Left cardiac atrium (tissue), 4 donors: Measurements from ENCODE around the gene CELF2. TPM values are rescaled to one million over a fixed set of nuclear protein-coding genes. Genes with fewer than 3 reads are reported as not detected.
"Not testable (repeated sequence)": the region's sequence is repeated elsewhere in the genome, so short reads cannot be mapped to it uniquely, and the experiment has no call there.

Experiments used
- ATAC-seq, 2 donors: fragments of 200-7000 bp; cut with Tn5 transposase; one replicate each; pipeline ENCODE4 v1.9.1; 2020; ENCODE audit warnings: mild to moderate bottlenecking in 2 of 2, moderate library complexity in 2 of 2
- DNase-seq: peaks from one replicate; pipeline ENCODE4 v3.0.0-alpha.2; 2020
- intact Hi-C, 2 donors: fragments of 100-400 bp; cut with DNase I; formaldehyde crosslinking; loops; one replicate each; pipeline versions ENCODE4 v1.14.1 to v1.15.1; 2022 to 2023
- long read RNA-seq: library from polyadenylated mRNA; unstranded; transcript quantifications from one replicate; pipeline ENCODE4 v2.0.0, GENCODE V29; 2021
- total RNA-seq, 2 donors: library from RNA; stranded (reverse); fragmentation: NEBNext Ultra II Directional; extraction: Animal tissue kit (Norgen Biotek cat#: 25700); gene quantifications; one replicate each; pipeline ENCODE4 v1.2.1, GENCODE V29; 2021
- donor health status: DM: no; HTN: yes; CAD: no.
- donor health status: DM: no; HTN: yes; CAD: no; lungs with severe emphysema.
- donor health status: DM: yes; HTN: yes; CAD: no.
- donor health status: Dilated cardiomyopathy.

The CELF2 gene
- 10 to 100 TPM; 68.4 to 72.5 TPM for total RNA-seq
- long read RNA-seq, full-length matches to known transcripts, result 5 of 92 reads
- long read RNA-seq, partial matches to known transcripts, result 17 of 92 reads
- long read RNA-seq, other reads (novel, unspliced or antisense), result 70 of 92 reads

DNA sequence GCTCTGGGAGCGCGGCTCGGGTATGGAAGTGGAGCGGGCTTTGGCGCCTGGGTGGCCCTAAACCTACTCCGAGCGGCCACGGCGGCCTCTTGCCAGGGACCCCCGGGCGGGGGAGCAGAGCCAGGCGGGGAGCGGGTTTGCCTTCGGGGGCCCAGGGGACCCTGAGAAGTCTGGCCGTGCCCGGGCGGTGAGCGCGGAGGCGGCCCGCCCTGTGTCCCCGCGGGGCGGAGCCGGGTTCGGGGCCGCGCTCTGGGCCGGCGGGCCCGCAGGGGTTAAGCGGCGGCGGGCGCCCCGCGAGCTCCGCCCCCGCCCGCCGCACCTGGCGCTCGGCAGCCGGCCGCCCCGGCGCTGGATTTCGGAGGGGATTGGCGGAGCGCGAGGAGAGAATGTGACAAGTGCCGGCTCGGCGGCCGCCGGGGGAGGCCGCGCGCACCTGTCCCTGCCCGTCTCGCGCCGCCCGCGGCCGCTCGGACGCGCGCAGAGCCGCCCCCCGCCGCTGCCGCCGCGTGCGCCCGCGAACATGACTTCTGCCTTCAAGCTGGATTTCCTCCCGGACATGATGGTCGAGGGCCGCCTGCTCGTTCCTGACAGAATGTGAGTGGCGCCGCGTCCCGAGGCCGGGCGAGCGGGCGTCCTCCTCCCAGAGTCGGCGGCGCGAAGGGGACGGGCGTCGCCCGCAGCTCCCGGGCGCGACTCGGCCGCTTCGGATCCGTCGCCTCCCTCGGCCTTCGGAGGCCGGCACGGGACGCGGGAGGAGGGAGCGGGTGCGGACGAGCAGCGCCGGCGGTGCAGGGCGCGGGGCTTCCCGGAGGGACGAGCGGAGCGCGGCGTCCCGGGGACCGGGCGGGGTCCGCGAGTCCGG is at the start of gene CELF2:
Gene CELF2, plus strand, starts transcription at position 303 of the 862 bp plus-strand sequence. Its CDS starts 218 bp downstream, at position 521.
- intact Hi-C loops, result loop anchor here in 1 of 2 donors (10.0 kb wide), 2 partner anchors 103 to 193 kb away; no protein-coding TSS in a partner anchor
- DNase-seq, result peak; percentile 74
- peak; percentile 82 for ATAC-seq

DNA sequence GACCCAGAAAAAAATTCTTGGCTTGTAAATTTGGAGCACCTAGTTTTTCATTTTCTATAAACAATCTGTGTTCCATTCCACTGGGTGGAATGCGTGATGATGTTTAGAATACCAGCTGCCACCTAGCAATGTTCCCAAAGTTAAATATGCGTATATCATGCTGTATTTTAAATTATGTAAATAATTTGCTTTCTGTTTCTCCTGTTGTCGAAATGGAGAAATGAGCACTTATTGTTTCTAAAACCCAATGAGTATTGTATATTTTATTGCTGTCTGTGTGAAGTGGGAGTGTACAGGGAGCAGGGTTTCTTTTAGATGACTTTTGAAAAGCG is 49.4 kb upstream of the CELF2 start:
- DNase-seq (no peak), ATAC-seq (no peak)
- intact Hi-C loops, result no loop called here

- peak in 1 of 2 donors; percentile 32 for ATAC-seq
- intact Hi-C loops, result no loop called here
- DNase-seq, result no peak
Measured at GRCh38 chr10:10973310-10973709, 44.4 kb upstream of the CELF2 start.

GRCh38 chr10:10975647-10976046 is 42.0 kb upstream of the CELF2 start:
- peak in 1 of 2 donors; percentile 71 for ATAC-seq

GRCh38 chr10:10976652-10977051 is 41.0 kb upstream of the CELF2 start:
- ATAC-seq (no peak), DNase-seq (no peak)
- intact Hi-C loops, result no loop called here

More at GRCh38 chr10:10975647-10976046, 42.0 kb upstream of the CELF2 start:
- intact Hi-C loops, result no loop called here
- DNase-seq, result no peak

- ATAC-seq (peak; percentile 29 to 34), DNase-seq (no peak)
- intact Hi-C loops, result no loop called here
Measured at GRCh38 chr10:10977226-10977956, 40.3 kb upstream of the CELF2 start.

GRCh38 chr10:10977978-10978377 is 39.7 kb upstream of the CELF2 start:
- ATAC-seq, result peak in 1 of 2 donors; percentile 35
- intact Hi-C loops, result no loop called here
- DNase-seq, result no peak

GRCh38 chr10:10985361-10985760 is 32.3 kb upstream of the CELF2 start:
- DNase-seq (no peak), ATAC-seq (no peak)
- intact Hi-C loops, result no loop called here

GRCh38 chr10:10986606-10987005 is 31.1 kb upstream of the CELF2 start:
- DNase-seq, result no peak
- intact Hi-C loops, result no loop called here
- no peak for ATAC-seq

GRCh38 chr10:10987111-10987510 is 30.6 kb upstream of the CELF2 start:
- DNase-seq (no peak), ATAC-seq (no peak)
- intact Hi-C loops, result no loop called here

DNA sequence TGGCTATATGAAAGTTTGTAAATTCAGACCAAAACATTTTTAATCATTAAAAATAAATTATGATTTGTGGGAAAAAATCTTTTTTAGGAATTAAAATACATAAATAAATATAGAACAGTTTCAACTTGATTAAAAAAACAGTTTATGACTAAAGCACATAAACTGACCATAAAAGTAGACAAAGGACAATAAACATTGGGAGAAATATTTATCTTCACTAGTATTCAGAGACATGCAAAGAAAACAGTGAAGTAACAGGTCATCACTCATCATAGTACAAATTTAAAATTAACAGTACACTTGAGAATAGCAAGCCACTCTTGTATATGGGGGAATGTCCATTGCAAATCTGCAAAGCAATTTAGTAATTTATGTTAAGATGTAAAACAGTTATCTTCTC is 28.0 kb upstream of the CELF2 start:
- DNase-seq, result no peak
- intact Hi-C loops, result no loop called here
- no peak for ATAC-seq

DNA sequence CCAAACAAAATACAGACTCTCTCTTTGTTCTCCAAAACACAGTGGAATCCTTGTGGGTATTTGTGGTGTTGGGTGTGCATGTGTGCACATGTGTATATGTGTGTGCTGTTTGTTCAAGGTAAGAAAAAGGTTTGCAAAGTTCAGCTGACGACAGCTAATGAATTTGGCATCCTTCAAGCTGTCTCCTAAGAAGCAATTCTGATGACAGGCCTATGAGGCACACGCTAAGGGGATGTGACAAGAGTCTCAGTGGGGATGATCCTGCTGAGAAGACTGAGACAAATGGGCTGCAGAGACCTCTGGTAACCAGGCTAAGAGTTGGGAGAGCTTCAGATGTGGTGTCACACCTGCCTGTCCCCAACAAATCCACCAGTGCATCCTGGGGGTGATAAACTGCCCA is 26.5 kb upstream of the CELF2 start:
- no peak for DNase-seq
- intact Hi-C loops, result no loop called here
- ATAC-seq, result no peak

GRCh38 chr10:10992072-10992471 is 25.6 kb upstream of the CELF2 start:
- intact Hi-C loops, result no loop called here
- no peak for DNase-seq
- no peak for ATAC-seq

DNA sequence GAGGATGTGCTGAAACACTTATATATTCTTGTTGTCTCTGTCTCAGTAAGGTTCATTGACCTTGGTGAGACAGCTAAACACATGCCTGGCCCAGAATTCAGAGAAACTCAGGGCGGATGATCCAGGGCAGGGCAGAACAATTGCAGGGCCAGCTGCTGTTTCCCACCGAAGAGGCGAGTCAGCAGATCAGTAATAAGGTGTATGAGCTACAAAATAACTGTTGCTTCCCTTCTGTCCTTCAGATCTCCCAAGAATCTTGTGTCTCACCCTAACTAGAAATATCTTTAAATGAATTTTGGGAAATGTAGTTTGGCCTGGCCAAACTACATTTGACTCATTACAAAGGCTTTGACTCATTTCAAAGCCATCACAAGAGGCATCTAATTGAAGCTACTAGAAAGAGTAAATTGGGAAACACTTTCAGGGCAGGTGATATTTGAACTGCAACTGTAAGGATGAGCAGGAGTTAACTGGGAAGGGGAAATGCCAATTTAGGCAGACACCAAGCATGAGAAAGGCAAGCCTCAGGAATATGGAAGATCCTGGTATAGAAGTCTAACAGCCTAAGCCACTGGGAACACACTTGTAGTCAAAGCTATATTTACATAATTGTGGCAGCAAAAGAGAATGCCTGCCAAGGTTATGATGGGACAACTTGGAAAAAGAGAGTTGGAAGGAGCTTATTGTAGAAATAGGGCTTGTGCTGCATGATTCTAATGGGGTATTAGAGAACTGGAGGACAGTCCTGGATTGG is 24.5 kb upstream of the CELF2 start:
- ATAC-seq (peak in 1 of 2 donors; percentile 34), DNase-seq (no peak)
- intact Hi-C loops, result no loop called here

- intact Hi-C loops, result no loop called here
- no peak for DNase-seq
- no peak for ATAC-seq
Measured at GRCh38 chr10:10993785-10994184, 23.9 kb upstream of the CELF2 start.

- intact Hi-C loops, result no loop called here
- ATAC-seq (no peak), DNase-seq (no peak)
Measured at GRCh38 chr10:10994360-10994759, 23.3 kb upstream of the CELF2 start.

GRCh38 chr10:10995120-10995519 is 22.6 kb upstream of the CELF2 start:
- DNase-seq (no peak), ATAC-seq (no peak)
- intact Hi-C loops, result no loop called here

DNA sequence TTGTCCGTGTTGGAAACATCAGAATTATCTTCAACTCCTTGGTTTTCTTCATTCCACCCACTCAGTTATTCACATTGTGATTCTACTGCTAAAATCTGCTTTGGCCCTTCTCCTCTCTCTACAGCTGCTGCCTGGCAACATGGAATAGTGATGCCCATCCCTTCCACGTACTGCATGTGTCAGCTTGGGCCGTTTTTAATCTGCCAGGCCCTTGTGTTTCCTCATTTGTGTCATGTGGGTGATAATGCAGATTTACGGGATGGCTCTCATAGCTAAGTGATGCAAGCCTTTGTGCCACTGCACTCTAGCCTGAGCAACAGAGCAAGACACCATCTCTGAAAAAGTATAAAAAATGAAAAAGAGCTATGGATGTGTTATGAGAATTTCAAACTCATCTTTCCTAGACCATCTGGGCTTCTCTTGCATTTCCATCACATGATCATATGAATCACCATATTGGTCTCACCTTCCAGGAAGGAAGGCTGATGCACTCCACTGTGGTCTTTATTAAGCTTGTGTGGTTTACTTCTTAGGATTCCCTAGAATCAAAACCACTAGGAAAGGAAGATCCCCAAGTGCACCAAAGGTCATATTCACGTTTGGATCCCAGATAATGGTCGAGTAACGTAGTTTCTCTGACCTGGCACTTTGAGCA is 20.6 kb upstream of the CELF2 start:
- intact Hi-C loops, result no loop called here
- ATAC-seq (peak; percentile 27 to 61), DNase-seq (peak; percentile 25)

GRCh38 chr10:10999501-10999900 is 18.2 kb upstream of the CELF2 start:
- intact Hi-C loops, DNase-seq, ATAC-seq: not testable (repeated sequence)
